Stimulated activated naive CD8-positive, alpha-beta T cell treated with anti-CD3 and anti-CD28 coated beads, Interleukin-15, Interleukin-2, amounts not matched to agents 100 U/mL and 50 U/mL, for 24 hours (primary cell): ENCODE data around the gene GOLPH3.
"Not testable (repeated sequence)": the region's sequence is repeated elsewhere in the genome, so short reads cannot be mapped to it uniquely, and the experiment has no call there.

Experiments used
- ATAC-seq: fragments of 150-1000 bp; cut with Tn5 transposase; one replicate; pipeline ENCODE4 v1.10.0; 2021
- DNase-seq: peaks from one replicate; pipeline ENCODE4 v3.0.0; 2021

The GOLPH3 gene

GRCh38 chr5:32174011-32174870 is at the start of gene GOLPH3:
TSS of gene GOLPH3 (minus strand) at chr5:32174319. CDS start at chr5:32174034, 285 bp downstream.
- DNase-seq (peak; percentile 97), ATAC-seq (peak; percentile 90)

- peak; percentile 56 for ATAC-seq
- DNase-seq, result no peak
Measured at GRCh38 chr5:32222723-32223470, 48.8 kb upstream of the GOLPH3 start.

- ATAC-seq (no peak), DNase-seq (no peak)
Measured at GRCh38 chr5:32217886-32218396, 43.8 kb upstream of the GOLPH3 start.

GRCh38 chr5:32214344-32214743 is 40.2 kb upstream of the GOLPH3 start:
- not testable (repeated sequence) for DNase-seq, ATAC-seq

GRCh38 chr5:32210151-32210550 is 36.0 kb upstream of the GOLPH3 start:
- DNase-seq, result no peak

GRCh38 chr5:32208837-32209236 is 34.7 kb upstream of the GOLPH3 start:
- not testable (repeated sequence) for ATAC-seq, DNase-seq

More at GRCh38 chr5:32210151-32210550, 36.0 kb upstream of the GOLPH3 start:
- no peak for ATAC-seq

GRCh38 chr5:32207355-32207634 is 33.2 kb upstream of the GOLPH3 start:
- DNase-seq (no peak), ATAC-seq (no peak)

GRCh38 chr5:32206509-32207354 is 32.6 kb upstream of the GOLPH3 start:
- DNase-seq (no peak), ATAC-seq (no peak)

GRCh38 chr5:32206053-32206452 is 31.9 kb upstream of the GOLPH3 start:
- no peak for DNase-seq
- ATAC-seq, result no peak

GRCh38 chr5:32202394-32202793 is 28.3 kb upstream of the GOLPH3 start:
- DNase-seq, result no peak
- ATAC-seq, result no peak

GRCh38 chr5:32201122-32201753 is 27.1 kb upstream of the GOLPH3 start:
- ATAC-seq (no peak), DNase-seq (no peak)

- ATAC-seq, result no peak
- DNase-seq, result no peak
Measured at GRCh38 chr5:32197032-32197431, 22.9 kb upstream of the GOLPH3 start.

- DNase-seq, result no peak
- no peak for ATAC-seq
Measured at GRCh38 chr5:32195265-32195664, 21.1 kb upstream of the GOLPH3 start.

- ATAC-seq, result no peak
- no peak for DNase-seq
Measured at GRCh38 chr5:32193591-32193990, 19.5 kb upstream of the GOLPH3 start.

GRCh38 chr5:32190095-32190494 is 16.0 kb upstream of the GOLPH3 start:
- ATAC-seq, result no peak
- no peak for DNase-seq

- ATAC-seq (no peak), DNase-seq (no peak)
Measured at GRCh38 chr5:32187675-32188074, 13.6 kb upstream of the GOLPH3 start.

- DNase-seq, result no peak
- no peak for ATAC-seq
Measured at GRCh38 chr5:32182463-32183063, 8.4 kb upstream of the GOLPH3 start.

GRCh38 chr5:32173267-32174010 is 680 bp downstream of the GOLPH3 start:
- DNase-seq, result peak; percentile 51

GRCh38 chr5:32172923-32173266 is 1.2 kb downstream of the GOLPH3 start:
- DNase-seq, result no peak
- ATAC-seq, result no peak

More at GRCh38 chr5:32173267-32174010, 680 bp downstream of the GOLPH3 start:
- peak; percentile 11 for ATAC-seq

GRCh38 chr5:32172186-32172911 is 1.8 kb downstream of the GOLPH3 start:
- peak; percentile 43 for DNase-seq
- ATAC-seq, result not testable (repeated sequence)
